Putamen (tissue), 1 donor: ENCODE data around the gene WASF1.
"Not testable (repeated sequence)": the region's sequence is repeated elsewhere in the genome, so short reads cannot be mapped to it uniquely, and the experiment has no call there.

ENCODE experiments used
- DNase-seq: peaks from one replicate; pipeline ENCODE4 v3.0.0-alpha.2; 2016; ENCODE audit warnings: low spot score

The WASF1 gene

GRCh38 chr6:110089323-110089722 lies 90.1 kb downstream of the WASF1 start:
- no peak for DNase-seq

GRCh38 chr6:110085285-110085684 lies 94.2 kb downstream of the WASF1 start:
- DNase-seq, result no peak

GRCh38 chr6:110083875-110084585 lies 95.4 kb downstream of the WASF1 start:
- no peak for DNase-seq

DNA sequence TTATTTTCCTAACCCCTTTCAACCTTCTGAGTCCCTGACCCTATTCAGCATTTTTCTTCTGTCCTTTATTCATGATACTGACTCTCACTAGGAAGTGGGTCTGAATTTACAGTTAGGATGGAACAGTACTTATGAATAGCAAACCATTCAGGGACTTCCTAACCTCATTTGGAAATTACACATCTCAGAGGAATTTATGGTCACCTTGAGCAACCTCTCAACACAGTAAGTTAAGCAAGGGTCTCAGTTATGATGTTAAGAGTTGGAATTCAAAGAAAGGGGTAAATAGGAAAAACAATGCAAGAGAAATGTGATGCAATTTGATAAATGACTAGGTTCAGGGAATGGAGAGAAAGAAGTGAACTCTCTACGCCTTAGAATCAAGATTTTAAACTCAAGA lies 104.1 kb downstream of the WASF1 start:
- no peak for DNase-seq

- DNase-seq, result not testable (repeated sequence)
Measured at GRCh38 chr6:110073474-110073873, 106.0 kb downstream of the WASF1 start.

- no peak for DNase-seq
Measured at GRCh38 chr6:110068592-110068967, 110.9 kb downstream of the WASF1 start.

DNA sequence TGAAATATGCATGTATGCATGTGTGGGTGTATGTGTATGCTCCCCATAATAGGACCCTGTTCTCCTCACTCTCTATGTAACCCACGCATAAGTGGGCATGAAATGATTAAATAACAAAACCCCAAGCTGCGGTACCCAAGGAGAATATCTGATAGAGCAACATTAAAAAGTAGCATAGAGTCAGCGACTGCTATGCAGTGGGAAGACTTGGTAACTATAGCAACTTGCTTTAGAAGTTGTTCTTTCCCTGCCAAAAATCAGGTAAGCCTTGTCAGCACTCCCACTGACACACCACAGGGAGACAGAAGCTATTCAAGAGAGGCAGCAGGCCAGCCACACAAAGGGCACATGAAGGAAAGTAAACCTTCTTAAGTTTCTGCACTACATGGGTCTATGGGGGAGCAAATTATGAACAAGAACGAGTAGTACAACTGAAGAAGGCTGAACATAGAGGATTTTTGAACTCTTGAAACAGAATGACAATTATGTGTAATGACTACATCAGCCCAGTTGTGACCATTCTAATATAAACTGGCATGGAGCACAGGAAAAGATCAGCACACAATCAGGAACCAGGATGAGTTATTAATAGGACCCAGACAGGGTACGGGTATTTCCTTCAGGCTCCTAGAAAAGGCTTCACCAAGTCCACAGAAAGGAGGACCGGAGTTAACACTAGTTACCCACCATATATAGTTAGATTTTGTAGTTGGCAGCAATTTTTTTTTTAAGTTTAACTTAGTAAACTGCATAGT lies 111.5 kb downstream of the WASF1 start:
- DNase-seq, result peak; percentile 81

GRCh38 chr6:110064744-110065524 lies 114.5 kb downstream of the WASF1 start:
- no peak for DNase-seq

GRCh38 chr6:110063594-110064263 lies 115.7 kb downstream of the WASF1 start:
- no peak for DNase-seq

DNA sequence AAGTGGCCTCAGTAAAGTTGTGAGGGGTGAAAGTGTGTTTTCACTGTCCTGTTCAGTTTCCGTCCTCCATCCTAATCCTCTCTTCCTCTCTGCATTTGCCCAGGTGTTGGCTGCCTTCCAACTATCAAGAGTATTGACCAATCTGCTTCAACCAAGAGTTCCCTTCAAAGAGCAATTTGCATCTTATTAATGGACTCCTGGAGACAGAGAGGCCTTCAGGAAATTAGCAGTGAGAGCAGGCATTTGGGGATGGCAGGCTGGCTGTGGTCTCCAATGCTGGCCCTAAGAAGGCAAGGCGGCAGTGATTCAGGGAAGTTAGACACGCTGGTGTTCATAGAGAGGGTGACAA lies 124.1 kb downstream of the WASF1 start:
- no peak for DNase-seq

- DNase-seq, result no peak
Measured at GRCh38 chr6:110054664-110055386, 124.6 kb downstream of the WASF1 start.

DNA sequence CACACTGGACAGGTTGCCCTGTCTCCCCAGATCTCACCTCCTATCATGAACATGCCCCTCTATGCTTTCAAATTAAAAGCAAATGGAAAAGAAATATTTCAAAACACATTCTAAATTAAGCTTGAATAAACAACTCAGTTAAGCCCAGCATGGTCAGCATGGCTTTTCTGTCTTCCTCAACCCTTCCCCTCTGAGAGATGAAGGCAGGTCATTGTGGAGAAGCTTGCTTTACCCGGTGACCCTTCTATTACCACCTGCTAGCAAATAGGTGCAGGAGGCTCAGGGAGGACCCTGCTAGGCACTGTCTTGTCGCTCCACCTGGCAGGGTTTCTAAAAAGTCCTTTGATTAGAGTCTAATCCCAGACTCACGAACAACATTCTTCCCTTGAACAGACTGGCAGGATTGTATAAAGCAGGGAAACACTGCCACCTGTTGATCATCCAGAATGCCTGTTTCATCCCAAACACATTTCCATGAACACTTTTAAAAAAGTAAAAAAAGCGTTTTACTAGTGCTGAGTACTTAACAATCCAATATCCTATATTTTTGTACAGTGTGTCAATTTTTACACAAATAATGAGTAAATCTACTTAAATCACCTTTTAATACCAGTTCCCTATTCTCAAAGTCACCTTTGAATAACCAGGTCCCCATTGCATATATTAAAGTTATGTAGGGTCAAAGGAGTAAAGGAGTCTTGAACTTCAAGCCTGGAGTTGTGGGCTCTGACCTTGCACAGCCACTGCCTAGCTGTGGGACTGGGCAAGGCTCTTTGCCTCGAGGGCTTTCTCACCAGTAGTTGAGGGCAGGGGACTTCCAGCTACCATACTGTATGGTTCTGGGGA lies 125.9 kb downstream of the WASF1 start:
- peak; percentile 42 for DNase-seq

DNA sequence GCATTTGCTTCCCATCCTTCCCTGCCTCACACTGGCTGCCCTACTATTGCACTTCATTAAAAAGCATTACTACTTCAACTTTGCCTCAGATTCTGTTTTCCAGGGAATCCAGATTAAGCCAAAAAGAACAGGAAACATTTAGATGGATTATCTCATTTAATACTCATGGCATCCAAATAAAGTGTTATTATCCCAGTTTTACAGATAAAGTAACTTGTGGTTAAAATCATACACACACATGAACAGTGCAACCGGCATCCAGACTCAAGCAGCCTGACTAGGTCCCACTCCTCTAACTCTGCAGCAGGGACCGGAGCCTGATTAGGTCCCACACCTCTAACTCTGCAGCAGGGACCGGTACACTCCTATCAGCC lies 129.0 kb downstream of the WASF1 start:
- no peak for DNase-seq
